CD4-positive, alpha-beta T cell treated with Interleukin-17A for 1 hour (primary cell): ENCODE results near the gene TEX29.

Experiments used
- DNase-seq: peaks from one replicate; pipeline ENCODE4 v3.0.0-alpha.2; 2020

The TEX29 gene

GRCh38 chr13:111323549-111323948 is 3.1 kb downstream of the TEX29 start:
- DNase-seq, result no peak

GRCh38 chr13:111323950-111324651 is 3.7 kb downstream of the TEX29 start:
- DNase-seq, result no peak

GRCh38 chr13:111324736-111325135 is 4.3 kb downstream of the TEX29 start:
- no peak for DNase-seq

DNA sequence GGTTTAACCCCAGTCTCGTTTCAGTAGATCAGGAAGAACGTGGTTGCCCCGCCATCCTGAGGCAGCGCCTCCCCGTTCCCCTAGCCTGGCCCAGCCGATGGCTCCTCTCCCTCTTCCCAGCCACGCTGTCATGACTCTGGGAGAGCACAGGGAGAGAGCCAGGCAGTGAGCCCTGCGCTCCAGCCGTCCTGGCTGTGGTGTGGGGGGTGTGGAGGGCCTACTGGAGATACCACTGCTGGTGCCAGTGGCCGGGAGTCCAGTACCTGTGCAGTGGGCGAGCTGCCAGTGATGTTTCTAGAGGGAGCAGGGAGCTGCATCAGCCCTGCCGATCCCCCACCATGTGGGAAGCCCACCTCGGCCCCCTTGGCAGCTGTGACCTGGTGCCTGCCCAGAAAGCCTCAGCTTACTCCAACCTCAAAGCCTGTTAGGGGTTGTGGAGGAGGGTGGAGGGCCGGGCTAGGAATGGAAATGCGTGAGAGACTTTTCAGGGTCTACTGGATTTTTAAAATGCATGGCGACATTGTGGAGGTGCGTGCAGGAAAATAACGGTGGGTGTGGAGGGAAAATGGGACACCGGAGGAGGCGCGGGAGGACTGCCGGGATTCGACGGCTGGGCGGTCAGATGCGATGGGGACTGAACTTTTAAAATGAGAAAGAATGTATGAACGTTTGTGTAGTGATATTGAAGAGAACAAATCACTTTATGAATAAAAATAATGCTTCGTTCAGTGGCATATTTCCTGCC is 4.9 kb downstream of the TEX29 start:
- DNase-seq, result no peak

- no peak for DNase-seq
These were observed 5.6 kb downstream of the TEX29 start for GRCh38 chr13:111325941-111326620.

DNA sequence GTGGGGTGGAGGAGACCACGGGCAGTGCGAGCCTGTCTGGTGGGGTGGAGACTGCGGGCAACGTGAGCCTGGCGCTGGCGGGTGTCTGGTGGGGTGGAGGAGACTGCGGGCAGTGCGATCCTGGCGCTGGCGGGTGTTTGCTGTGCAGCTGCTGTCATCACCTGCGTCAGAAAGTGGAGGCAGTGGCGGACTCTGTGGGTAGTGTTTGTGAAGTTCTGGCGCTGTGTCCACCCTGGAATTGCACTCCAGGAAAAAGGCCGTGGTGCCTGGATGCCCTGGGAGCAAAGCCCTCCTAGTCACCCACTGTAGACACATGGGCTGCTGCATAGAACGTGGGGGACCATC is 6.2 kb downstream of the TEX29 start:
- DNase-seq, result no peak

GRCh38 chr13:111326981-111327642 is 6.7 kb downstream of the TEX29 start:
- no peak for DNase-seq

DNA sequence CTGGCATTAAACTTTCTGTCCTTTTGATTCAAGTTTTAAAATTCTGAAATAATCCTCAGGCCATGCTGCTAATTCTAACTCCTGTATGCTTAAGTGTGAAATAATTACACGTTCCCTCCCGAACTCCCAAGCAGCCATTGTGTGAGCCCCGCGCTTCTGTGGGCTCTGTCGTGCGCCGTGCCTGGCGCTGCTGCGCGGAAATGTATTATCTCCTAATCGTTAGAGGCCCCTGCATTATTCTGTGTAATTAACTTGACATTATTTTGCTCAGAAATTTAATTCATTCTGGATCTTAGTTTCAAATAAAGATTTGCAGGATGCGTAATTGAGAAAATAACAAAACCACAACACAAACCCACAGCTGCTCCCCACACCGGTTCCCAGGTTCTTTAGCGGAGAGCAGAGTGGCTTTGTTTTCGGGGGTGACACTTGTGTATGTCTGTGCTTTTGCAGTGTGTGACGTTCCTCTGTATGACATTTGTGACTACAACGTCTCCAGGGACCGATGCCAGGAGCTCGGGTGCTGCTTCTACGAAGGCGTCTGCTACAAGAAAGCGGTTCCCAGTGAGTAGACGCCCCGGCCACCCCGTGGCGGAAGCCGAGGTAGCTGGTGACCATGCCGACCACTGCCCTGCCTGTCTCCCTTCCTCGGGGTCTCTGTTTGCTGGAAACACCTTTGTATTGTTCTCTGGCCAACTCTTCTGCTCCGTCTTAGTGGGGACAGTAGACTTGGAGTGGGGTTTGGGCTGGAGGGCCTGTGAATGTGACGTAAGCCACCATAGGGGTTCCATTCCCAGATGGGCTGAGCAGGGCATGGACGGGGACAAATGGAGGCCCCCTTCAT is 7.5 kb downstream of the TEX29 start:
- DNase-seq, result no peak

DNA sequence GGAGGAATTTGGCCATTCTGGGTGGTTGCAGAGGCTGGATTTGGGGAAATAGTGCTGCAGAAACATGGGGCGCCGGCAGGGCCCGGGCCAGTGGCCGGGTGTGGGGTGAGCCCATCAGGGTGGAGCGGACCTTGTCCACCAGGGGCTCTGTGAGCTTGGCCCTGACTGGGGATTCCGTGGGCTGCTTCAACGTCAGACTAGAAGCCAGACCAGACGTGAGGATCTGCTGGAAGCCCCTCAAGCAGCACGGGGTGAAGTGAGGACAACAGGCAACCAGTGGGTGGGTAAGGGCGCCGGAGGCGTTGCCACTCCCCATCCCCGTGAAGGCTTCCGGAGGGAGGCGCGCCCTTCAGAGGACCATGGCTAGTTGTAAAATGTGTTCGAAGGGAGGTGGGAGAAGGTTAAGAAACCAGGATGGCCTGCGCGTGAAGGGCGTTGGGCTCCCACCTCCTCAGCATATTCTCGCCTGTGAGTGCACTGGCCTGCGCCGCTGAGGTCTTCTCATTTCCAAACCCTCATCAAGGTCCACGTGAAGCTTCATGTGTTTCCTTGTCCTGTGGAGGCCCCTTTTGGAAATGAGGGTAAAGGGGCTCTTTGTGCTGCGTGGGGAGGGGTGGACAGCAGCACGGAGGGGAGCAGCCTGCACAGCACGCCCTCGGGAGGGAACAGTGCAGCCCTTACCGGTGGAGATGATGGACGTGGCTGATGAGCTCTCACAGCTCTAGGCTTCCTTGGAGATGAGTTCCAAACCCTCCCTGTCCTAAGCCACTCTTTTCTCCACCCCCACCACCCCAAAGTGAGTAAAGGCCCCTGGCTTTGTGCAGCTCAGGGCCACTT is 8.3 kb downstream of the TEX29 start:
- DNase-seq, result no peak

DNA sequence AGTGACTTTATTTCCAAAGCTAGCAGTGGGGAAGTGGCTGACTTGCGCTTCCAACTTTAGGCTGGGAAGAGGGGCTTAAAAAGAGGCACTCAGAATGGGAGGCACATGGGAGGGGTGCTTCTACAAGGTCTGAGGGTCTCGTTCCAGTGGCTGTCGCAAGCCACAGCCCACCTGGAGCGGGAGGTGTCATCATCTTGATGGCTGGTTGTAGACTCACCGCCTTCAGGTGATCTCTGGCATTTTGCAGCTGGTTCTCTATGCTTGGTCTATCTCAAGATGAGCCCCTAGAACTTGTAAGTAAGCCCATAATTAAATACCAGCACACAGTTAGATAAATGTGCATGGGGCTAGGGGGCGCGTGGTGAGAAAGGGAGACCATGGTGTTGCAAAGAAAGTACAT is 9.2 kb downstream of the TEX29 start:
- DNase-seq, result no peak

- no peak for DNase-seq
These were observed 9.7 kb downstream of the TEX29 start for GRCh38 chr13:111330066-111330610.

DNA sequence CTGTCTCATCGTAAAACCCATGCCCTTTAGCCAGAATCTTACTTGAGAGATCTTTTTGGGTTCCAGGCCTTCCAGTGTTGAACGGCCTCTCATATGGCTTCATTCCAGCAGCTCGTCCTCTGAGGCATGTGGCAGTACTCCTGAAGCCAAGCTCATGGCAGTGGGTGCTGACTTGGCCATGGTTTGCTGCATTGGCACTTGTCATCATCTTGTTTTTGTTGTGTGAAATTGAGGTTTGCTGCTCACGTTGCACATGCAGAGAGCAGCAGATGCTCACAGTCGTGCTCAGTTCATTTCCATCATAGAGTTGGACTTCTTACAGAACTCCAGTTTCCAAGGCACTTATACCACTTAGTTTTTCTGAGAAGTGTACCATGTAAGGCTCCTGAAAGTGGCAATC is 14.9 kb downstream of the TEX29 start:
- no peak for DNase-seq

DNA sequence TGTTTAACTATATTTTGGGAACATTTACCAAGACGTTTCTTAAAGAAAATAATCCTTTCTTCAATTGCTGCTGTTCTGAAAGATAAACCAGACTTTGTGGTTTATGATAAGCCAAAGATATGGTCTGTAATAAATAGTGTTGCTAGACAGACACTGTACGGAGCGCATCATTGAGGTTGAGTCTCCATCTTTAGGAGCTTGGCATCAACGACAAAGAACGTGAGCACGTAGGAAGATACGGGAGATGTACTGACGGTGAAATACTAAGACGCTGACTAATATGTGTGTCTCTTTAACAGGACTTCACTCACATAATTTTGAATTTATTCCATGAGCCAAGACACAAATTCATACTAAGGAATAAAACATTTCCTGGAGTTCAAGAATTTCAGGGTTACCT is 16.2 kb downstream of the TEX29 start:
- no peak for DNase-seq

DNA sequence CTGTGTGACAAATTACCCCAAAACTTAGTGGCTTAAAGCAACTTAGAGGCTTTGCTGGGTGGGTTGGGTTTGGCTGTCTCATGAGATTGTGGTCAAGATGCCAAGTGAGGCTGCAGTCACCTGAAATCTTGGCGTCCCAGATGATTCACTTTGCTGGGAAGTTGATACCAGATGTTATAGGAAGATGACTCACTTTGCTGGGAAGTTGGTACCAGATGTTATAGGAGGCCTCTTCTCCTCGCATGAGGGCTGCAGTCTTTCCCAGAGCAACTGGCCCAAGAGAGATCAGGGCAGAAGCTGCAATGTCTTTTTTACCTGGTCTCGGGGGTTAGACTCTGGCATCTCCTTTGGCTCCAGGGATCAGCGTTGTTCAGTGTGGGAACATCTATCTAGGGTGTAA is 16.8 kb downstream of the TEX29 start:
- no peak for DNase-seq

DNA sequence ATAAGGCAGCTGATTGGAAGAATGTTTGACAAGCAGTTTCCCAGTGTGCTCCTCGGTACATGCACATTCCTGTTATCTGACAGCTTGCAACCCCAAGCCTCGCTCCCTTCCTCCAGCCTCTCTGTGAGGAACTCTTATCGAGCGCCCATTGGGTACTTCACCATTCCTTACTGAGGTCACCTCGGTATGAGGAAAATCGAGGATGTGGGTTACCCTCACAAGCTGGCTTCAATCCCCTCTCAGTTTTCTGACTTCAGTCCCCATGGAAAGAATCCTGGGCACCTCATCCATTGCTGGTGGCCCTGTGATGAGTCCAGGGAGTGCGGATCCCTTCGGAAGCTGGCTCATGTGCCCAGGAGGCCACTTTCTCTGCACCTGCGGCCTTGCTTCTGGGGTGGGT is 17.3 kb downstream of the TEX29 start:
- DNase-seq, result no peak

- no peak for DNase-seq
These were observed 18.4 kb downstream of the TEX29 start for GRCh38 chr13:111338841-111339240.

GRCh38 chr13:111339366-111340143 is 19.1 kb downstream of the TEX29 start:
- DNase-seq, result no peak

GRCh38 chr13:111341886-111342285 is 21.4 kb downstream of the TEX29 start:
- no peak for DNase-seq

DNA sequence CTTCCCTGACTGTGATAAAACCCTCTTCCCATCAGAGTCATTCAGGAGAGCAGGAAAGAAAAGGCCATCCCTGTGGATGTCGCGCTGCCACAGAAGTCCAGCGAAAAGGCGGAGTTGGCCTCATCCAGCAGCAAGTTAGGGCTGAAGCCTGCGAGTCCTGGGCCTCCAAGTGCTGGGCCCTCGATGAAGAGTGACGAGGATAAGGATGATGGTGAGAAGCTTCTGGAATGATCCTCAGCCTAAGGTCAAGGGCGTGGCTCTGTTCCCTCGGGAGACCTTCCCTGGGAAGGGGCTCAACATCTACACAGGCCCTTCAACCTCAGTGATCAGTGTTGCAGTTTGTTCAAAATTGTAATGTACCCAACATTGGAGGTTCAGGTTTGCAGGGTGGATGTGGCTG is 22.3 kb downstream of the TEX29 start:
- DNase-seq, result no peak

- no peak for DNase-seq
These were observed 22.9 kb downstream of the TEX29 start for GRCh38 chr13:111343186-111343805.
